ENCODE data around the gene LHX4.
A peak's percentile ranks its signal among the peaks of the same experiment; 100 is the strongest.

Gene LHX4

DNA sequence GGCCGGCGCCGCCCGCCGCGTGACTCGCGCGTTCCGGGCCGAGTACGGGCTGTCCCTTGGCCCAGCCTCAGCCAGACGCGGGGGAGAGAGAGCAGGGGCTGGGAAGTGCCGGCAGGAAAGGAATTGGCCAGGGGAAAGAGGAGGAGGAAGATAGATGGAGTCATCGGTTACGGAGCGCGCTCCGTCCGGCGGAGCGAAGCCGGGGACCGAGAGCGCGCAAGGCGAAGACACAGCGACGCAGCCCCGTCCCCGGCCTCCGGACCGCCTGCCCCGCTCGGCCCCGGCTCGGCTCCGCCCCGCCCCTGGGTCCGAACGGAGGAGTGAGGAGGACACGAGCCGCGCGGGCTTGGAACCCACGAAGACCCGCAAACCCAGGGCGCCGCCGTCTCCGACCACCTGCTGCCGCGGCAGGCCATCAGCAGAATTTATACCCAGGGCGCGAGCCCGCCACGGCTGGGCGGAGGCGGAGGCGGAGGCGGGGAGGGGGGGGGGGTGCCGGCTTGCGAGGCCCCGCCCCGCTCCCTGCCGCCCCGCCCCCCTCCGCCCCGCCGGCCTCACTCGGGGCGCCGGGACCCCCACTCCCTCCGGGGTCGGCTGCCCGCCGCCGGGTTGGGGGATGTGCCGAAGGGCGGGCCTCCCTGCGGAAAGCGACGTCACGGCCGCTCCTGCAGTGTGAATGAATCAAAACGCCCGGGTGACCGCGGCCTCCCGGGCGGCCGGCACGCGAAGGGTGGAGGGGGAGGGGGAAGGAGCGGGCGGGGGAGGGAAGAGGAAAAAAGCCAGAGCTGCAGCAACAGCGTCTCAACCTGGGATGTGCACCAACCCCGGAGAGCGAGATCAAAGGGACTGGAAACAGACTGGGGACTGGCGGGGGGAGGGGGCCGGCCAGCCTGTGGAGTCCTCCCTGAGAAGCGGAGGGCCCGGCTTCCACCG lies at the start of gene LHX4:
TSS of gene LHX4 (plus strand) at position 782 of the 933 bp plus-strand sequence. CDS start 266 bp downstream, outside the sequence.
- Histone ChIP-seq H3K9me3 (ENCODE audit: control insufficient read depth, insufficient read depth, low read length) (no peaks in the 10 kb centered on the region), H3K9ac (ENCODE audit: low read depth, low read length) (no peak within 1 kb of the TSS), H3K36me3 (ENCODE audit: control insufficient read depth, insufficient read depth, low read length) (no peaks in the 10 kb centered on the region), H3K4me1 (ENCODE audit: control insufficient read depth, insufficient read depth, low read length) (peaks cover 12% of the 10 kb centered on the region), H3K4me3 (ENCODE audit: low read depth, low read length) (peak within 1 kb of the TSS; percentile 73), H3K27me3 (ENCODE audit: control insufficient read depth, insufficient read depth, low read length) (peaks cover 81% of the 10 kb centered on the region)

DNA sequence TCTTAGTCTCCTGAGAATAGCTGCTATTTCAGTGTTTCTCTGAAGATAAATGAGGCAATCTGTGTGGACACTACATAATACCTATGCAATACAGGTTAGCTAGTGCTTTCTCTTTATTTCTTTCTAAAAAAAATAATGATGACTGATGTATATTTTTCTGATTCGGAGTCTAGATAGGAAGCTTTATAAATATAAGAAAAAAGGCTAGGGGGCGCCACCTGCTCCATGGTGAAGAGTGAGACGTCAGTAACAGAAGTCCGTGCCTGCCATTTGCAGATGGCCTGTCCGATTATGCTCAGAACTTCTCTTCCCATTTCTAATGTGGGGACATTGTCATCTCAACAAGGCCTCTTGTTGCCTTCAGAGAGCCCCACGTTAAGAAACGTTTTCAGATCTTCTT lies 49.0 kb upstream of the LHX4 start:
- Histone ChIP-seq H3K4me1 (ENCODE audit: control insufficient read depth, insufficient read depth, low read length) (no peaks in the 10 kb centered on the region), H3K9ac (ENCODE audit: low read depth, low read length) (no peak overlapping the region), H3K27me3 (ENCODE audit: control insufficient read depth, insufficient read depth, low read length) (no peaks in the 10 kb centered on the region), H3K9me3 (ENCODE audit: control insufficient read depth, insufficient read depth, low read length) (no peaks in the 10 kb centered on the region), H3K4me3 (ENCODE audit: low read depth, low read length) (no peak overlapping the region), H3K36me3 (ENCODE audit: control insufficient read depth, insufficient read depth, low read length) (peaks cover 5% of the 10 kb centered on the region)

DNA sequence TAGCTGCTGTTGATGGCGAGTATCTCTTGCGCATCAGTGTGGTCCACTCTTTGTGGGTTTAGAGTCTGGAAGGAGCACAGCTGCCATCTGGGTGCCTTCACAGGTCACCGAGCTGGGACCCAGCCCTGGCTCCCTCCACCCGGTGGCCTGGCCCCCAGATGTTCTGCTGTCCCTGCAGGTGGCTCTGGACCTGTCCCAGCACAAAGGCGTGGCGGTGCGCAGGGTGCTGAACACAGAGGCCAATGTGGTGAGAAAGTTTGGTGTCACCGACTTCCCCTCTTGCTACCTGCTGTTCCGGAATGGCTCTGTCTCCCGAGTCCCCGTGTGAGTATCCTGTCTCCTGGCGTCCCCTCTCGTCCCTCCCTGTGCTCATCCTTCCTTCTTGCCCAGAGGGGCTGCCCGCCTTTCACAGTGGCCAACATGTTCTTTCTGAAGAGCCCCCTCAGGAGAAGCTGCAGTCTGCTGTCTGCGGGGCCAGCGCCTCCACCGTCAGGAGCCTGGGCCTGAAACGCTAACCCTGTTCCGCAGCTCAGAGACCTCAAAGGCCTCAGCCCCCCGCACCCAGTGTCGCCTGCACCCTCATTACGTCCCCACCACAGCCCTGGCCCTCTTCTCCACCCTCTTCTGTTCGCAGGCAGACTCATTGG lies 47.9 kb upstream of the LHX4 start:
- H3K9me3 ChIP-seq (ENCODE audit: control insufficient read depth, insufficient read depth, low read length) = no peaks in the 10 kb centered on the region
- no peaks in the 10 kb centered on the region for H3K4me1 ChIP-seq (ENCODE audit: control insufficient read depth, insufficient read depth, low read length)
- no peak overlapping the region for H3K9ac ChIP-seq (ENCODE audit: low read depth, low read length)
- no peaks in the 10 kb centered on the region for H3K27me3 ChIP-seq (ENCODE audit: control insufficient read depth, insufficient read depth, low read length)
- no peak overlapping the region for H3K4me3 ChIP-seq (ENCODE audit: low read depth, low read length)
- H3K36me3 ChIP-seq (ENCODE audit: control insufficient read depth, insufficient read depth, low read length) = peaks cover 5% of the 10 kb centered on the region

DNA sequence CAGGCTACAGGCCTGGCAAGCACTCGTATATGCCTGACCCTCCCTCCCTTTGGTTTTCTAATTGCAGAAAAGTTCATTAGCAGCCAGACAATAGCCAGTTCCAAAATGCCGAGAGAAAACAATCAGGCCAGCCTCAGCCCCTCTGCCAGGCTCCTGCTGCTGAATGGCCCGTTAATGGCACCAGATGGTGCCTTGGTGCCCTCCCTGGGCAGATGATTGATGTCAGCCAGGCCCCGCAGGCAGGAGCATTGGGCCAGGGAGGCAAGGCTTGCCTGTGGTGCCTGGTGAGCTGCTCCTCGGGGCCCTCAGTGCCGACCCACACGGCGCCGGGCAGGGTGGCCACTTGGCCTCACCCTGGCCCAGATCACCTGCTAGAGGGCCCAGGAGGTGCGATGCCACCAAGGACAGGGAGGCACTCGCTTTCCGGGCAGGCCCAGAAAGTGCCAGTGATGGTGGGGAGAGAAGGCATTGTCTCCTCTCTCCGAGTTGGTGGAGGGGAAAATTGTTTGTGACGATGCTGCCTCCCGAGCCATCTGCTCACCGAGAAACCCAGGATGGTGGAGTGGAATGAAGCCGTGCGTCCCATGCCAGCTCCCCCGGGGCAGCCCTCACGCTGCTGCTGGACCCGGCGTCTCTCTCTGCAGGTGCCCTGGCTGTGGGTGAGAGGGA lies 47.3 kb upstream of the LHX4 start:
- Histone ChIP-seq H3K9ac (ENCODE audit: low read depth, low read length) (no peak overlapping the region), H3K4me3 (ENCODE audit: low read depth, low read length) (no peak overlapping the region), H3K36me3 (ENCODE audit: control insufficient read depth, insufficient read depth, low read length) (peaks cover 5% of the 10 kb centered on the region)

DNA sequence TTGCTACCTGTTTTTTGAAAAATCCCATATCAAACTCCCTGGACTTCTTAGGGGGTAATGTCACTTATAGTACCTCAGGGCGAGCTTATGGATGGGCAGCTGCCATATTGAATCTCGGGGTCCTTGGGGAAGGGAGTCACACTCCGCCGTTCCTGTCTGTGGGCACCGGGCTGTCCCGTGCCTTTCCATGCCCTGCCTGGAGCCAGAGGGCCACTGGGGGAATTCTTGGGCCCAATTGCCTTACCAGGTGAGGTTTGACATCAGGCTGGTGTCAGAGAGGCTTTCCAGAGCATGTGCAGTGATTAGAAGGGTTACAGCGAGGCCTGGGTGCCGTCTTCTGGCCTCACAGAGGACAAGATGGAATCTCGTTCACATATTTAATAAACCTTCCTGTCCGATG lies 46.6 kb upstream of the LHX4 start:
- Histone ChIP-seq H3K9ac (ENCODE audit: low read depth, low read length) (no peak overlapping the region), H3K27me3 (ENCODE audit: control insufficient read depth, insufficient read depth, low read length) (no peaks in the 10 kb centered on the region), H3K36me3 (ENCODE audit: control insufficient read depth, insufficient read depth, low read length) (peaks cover 5% of the 10 kb centered on the region), H3K4me1 (ENCODE audit: control insufficient read depth, insufficient read depth, low read length) (no peaks in the 10 kb centered on the region), H3K4me3 (ENCODE audit: low read depth, low read length) (no peak overlapping the region), H3K9me3 (ENCODE audit: control insufficient read depth, insufficient read depth, low read length) (no peaks in the 10 kb centered on the region)

More for the DNA sequence above, 47.3 kb upstream of the LHX4 start:
- Histone ChIP-seq H3K27me3 (ENCODE audit: control insufficient read depth, insufficient read depth, low read length) (no peaks in the 10 kb centered on the region), H3K4me1 (ENCODE audit: control insufficient read depth, insufficient read depth, low read length) (no peaks in the 10 kb centered on the region), H3K9me3 (ENCODE audit: control insufficient read depth, insufficient read depth, low read length) (no peaks in the 10 kb centered on the region)

DNA sequence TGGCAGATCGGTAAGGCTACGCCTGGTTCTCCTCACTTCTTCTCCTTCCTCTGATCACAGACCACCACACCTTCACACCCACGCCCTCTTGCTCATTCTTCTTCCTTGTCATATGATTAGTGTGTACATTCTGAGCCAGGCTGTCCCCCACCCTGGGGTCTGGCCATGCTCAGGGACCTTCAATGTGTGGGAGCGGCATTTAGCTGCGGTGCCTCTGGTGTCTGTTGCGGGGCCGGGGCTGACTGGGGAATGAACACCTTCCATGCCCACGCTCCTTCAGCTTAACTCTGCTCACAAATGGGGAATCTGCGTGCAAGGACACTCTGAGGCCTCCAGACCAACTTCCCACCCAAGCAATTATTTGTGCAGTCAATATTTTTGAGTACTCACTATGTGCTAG lies 46.0 kb upstream of the LHX4 start:
- H3K9ac ChIP-seq (ENCODE audit: low read depth, low read length) = no peak overlapping the region
- no peak overlapping the region for H3K4me3 ChIP-seq (ENCODE audit: low read depth, low read length)
- peaks cover 5% of the 10 kb centered on the region for H3K36me3 ChIP-seq (ENCODE audit: control insufficient read depth, insufficient read depth, low read length)
- no peaks in the 10 kb centered on the region for H3K9me3 ChIP-seq (ENCODE audit: control insufficient read depth, insufficient read depth, low read length)
- H3K4me1 ChIP-seq (ENCODE audit: control insufficient read depth, insufficient read depth, low read length) = no peaks in the 10 kb centered on the region
- H3K27me3 ChIP-seq (ENCODE audit: control insufficient read depth, insufficient read depth, low read length) = no peaks in the 10 kb centered on the region

DNA sequence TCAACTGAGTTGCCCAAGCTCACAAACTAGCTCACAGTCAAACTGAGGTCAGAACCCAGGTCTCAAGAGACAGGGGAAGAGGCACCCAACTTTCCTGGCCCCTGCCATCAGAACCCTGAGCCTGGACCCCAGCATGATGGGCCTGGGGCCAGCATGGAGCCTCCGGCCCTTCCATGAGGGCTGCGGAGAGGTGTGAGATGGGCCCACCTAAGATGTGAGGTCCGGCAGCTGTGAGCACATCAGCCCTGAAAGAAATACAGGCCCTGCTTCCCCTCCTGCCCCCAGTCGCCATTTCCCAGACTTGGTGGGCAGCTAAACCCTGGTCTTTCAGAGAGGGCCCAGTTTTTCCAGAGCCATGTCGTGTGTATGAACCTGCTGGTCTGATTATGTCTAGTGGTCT lies 44.8 kb upstream of the LHX4 start:
- Histone ChIP-seq H3K9me3 (ENCODE audit: control insufficient read depth, insufficient read depth, low read length) (no peaks in the 10 kb centered on the region), H3K4me1 (ENCODE audit: control insufficient read depth, insufficient read depth, low read length) (no peaks in the 10 kb centered on the region), H3K4me3 (ENCODE audit: low read depth, low read length) (no peak overlapping the region), H3K36me3 (ENCODE audit: control insufficient read depth, insufficient read depth, low read length) (peaks cover 10% of the 10 kb centered on the region), H3K27me3 (ENCODE audit: control insufficient read depth, insufficient read depth, low read length) (no peaks in the 10 kb centered on the region), H3K9ac (ENCODE audit: low read depth, low read length) (no peak overlapping the region)

DNA sequence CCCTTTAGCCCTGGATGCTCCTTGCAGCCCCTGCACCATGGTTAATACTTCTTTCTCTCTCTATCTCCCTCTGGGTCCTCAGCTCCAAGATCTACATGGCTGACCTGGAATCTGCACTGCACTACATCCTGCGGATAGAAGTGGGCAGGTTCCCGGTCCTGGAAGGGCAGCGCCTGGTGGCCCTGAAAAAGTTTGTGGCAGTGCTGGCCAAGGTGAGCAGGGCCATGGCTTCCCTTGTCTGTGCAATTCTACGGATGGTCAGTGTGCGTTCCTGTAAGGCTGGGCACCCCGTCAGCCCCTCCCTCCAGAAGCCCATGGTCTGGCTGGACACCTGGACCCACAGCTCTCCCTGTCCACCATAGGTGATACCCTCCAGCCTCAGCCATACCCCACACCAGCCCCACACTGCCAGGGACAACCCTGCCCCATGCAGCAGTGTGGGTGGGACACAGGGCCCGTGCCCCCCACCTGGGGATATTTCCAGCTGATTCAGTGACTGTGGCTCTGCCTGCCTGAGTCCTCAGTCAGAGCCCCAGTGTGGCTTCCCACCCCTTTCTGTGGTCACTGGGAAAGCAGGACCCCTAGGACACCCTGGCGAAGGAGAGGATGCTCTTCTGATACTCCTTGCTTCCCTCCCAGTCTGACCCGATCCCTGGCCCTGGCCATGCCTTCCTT lies 44.0 kb upstream of the LHX4 start:
- H3K9me3 ChIP-seq (ENCODE audit: control insufficient read depth, insufficient read depth, low read length) = no peaks in the 10 kb centered on the region
- peaks cover 17% of the 10 kb centered on the region for H3K36me3 ChIP-seq (ENCODE audit: control insufficient read depth, insufficient read depth, low read length)
- H3K4me1 ChIP-seq (ENCODE audit: control insufficient read depth, insufficient read depth, low read length) = no peaks in the 10 kb centered on the region
- H3K4me3 ChIP-seq (ENCODE audit: low read depth, low read length) = no peak overlapping the region
- H3K27me3 ChIP-seq (ENCODE audit: control insufficient read depth, insufficient read depth, low read length) = no peaks in the 10 kb centered on the region
- no peak overlapping the region for H3K9ac ChIP-seq (ENCODE audit: low read depth, low read length)

DNA sequence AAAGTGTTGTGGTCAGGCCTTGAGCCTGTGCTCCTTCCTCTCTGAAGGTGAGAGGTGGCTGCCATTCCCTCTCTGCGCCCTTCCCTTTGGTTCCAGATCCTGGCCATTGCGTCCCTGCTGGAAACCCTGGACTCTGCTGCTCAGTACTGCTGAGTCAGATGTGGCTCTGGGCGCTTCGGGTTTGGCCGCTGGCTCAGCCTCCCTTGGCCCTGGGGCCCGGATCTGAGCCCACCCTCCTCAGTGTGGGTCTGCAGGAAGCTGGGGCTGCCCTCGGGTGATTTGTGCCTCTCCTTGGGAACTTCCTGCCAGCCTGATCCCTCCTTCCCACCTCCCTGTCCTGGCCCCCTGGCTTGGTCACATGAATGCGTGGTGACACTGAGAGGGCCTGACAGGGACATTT lies 43.2 kb upstream of the LHX4 start:
- H3K36me3 ChIP-seq (ENCODE audit: control insufficient read depth, insufficient read depth, low read length) = peaks cover 17% of the 10 kb centered on the region
- H3K4me3 ChIP-seq (ENCODE audit: low read depth, low read length) = no peak overlapping the region
- H3K9me3 ChIP-seq (ENCODE audit: control insufficient read depth, insufficient read depth, low read length) = no peaks in the 10 kb centered on the region
- no peaks in the 10 kb centered on the region for H3K4me1 ChIP-seq (ENCODE audit: control insufficient read depth, insufficient read depth, low read length)
- H3K9ac ChIP-seq (ENCODE audit: low read depth, low read length) = no peak overlapping the region
- H3K27me3 ChIP-seq (ENCODE audit: control insufficient read depth, insufficient read depth, low read length) = no peaks in the 10 kb centered on the region

DNA sequence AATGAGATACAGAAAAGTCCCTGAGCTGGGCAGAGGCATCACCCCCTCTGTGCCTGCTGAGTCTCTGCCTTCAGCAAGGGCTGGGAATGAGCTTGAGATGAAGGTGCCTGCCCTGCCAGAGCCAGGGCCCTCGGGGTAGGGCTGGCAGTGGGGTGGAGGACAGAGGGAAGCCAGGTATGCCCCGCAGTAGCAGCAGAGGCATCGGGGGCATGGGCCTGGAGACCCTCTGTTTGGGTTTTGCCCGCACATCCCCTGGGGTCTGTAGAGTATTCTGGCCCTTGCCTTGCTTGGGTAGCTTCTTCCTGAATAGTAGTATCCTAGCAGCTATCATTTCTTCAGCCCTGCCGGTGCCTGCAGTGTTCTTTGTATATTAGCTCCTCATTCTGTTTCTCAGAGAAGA lies 42.4 kb upstream of the LHX4 start:
- Histone ChIP-seq H3K27me3 (ENCODE audit: control insufficient read depth, insufficient read depth, low read length) (no peaks in the 10 kb centered on the region), H3K9me3 (ENCODE audit: control insufficient read depth, insufficient read depth, low read length) (no peaks in the 10 kb centered on the region), H3K36me3 (ENCODE audit: control insufficient read depth, insufficient read depth, low read length) (peaks cover 17% of the 10 kb centered on the region), H3K4me3 (ENCODE audit: low read depth, low read length) (no peak overlapping the region), H3K9ac (ENCODE audit: low read depth, low read length) (no peak overlapping the region), H3K4me1 (ENCODE audit: control insufficient read depth, insufficient read depth, low read length) (no peaks in the 10 kb centered on the region)

DNA sequence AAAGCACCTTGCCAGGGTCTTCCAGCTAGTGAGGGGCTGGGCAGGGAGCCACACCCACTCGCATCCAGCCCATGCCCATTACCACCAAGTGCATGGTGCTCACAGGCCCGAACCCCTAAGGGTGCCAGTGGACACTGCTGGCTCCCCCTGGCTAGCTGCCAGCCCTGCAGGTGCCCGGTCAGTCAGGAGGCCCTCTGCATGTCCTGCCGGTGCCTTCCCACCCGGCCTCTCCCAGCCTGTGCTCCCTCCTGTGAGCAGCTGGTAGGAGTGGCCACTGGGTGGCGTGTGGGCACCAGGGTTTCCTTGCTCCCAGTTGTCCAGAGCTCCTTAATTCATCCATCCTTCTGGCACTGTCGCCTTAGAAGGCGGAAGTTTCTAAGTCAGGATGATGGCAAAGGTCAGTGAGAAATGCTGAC lies 42.0 kb upstream of the LHX4 start:
- Histone ChIP-seq H3K9me3 (ENCODE audit: control insufficient read depth, insufficient read depth, low read length) (no peaks in the 10 kb centered on the region), H3K4me1 (ENCODE audit: control insufficient read depth, insufficient read depth, low read length) (no peaks in the 10 kb centered on the region), H3K9ac (ENCODE audit: low read depth, low read length) (no peak overlapping the region), H3K36me3 (ENCODE audit: control insufficient read depth, insufficient read depth, low read length) (peaks cover 17% of the 10 kb centered on the region), H3K27me3 (ENCODE audit: control insufficient read depth, insufficient read depth, low read length) (no peaks in the 10 kb centered on the region), H3K4me3 (ENCODE audit: low read depth, low read length) (no peak overlapping the region)
